NCI-H1092 treated with DMSO at 0.1 percent for 48 hours (cell line): ENCODE measurements around the gene PSMA2.

ENCODE experiments used
- DNase-seq: peaks from one replicate; lab custom pipeline; 2025; lab: John Stamatoyannopoulos, UW

The PSMA2 gene

GRCh38 chr7:42931834-42932651 is at the start of gene PSMA2, which contains the start of gene MRPL32:
PSMA2 (minus strand) TSS chr7:42932174; CDS start chr7:42932158, 16 bp downstream.
MRPL32 (plus strand) TSS chr7:42932376; CDS start chr7:42932387, 11 bp downstream.
- DNase-seq = peak; percentile 99

DNA sequence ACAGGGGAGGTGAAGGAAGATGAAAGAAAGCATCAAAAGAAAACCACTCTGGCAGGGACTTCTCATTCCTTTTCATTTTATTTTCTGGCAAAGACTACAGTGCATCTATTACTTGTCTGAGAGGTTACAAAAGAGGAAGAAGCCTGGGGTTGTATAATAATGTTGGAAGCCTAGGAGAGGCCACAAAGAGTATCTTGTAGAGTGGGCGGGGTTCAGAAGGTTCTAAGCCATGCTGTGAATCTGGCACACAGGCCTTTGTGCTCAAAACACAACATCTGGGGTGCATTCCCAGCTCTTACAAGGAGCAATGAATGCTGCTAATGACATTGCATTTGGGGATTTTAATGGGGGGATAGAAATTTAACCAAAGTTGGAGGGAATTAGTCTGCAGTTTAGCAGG is 49.6 kb upstream of the PSMA2 start:
- DNase-seq = no peak

- no peak for DNase-seq
Measured at GRCh38 chr7:42980514-42980913, 48.5 kb upstream of the PSMA2 start.

GRCh38 chr7:42980084-42980483 is 48.1 kb upstream of the PSMA2 start:
- DNase-seq = no peak

DNA sequence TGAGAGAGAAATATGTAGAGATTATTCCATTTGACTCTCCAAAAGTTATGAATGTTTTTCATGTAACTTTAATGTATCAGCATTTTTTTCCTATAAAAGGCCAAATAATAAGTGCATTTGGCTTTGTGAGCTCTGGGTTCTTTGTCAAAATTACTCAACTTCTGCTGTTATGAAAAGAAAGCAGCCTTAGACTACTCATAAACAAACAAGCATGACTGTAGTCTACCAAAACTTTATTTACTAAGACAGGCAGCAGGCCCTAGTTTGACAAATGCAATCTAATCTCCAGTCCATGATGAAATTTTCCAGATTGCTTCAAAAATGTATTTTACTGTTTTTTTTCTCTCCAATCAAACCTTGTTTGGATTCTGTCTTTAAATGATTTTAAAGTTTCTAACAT is 46.5 kb upstream of the PSMA2 start:
- DNase-seq = no peak

DNA sequence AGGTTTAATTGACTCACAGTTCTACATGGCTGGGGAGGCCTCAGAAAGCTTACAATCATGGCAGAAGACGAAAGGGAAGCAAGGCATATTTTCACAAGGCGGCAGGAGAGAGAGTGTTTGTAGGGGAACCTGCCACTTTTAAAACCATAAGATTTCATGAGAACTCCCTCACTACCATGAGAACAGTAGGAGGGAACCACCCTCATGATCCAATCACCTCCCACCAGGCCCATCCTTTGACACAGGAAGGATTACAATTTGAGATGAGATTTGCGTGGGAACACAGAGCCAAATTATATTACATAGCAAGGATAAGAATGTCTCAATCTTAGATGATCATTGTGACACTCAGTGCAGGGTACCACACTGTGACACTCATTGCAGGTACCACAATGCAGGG is 44.4 kb upstream of the PSMA2 start:
- no peak for DNase-seq

DNA sequence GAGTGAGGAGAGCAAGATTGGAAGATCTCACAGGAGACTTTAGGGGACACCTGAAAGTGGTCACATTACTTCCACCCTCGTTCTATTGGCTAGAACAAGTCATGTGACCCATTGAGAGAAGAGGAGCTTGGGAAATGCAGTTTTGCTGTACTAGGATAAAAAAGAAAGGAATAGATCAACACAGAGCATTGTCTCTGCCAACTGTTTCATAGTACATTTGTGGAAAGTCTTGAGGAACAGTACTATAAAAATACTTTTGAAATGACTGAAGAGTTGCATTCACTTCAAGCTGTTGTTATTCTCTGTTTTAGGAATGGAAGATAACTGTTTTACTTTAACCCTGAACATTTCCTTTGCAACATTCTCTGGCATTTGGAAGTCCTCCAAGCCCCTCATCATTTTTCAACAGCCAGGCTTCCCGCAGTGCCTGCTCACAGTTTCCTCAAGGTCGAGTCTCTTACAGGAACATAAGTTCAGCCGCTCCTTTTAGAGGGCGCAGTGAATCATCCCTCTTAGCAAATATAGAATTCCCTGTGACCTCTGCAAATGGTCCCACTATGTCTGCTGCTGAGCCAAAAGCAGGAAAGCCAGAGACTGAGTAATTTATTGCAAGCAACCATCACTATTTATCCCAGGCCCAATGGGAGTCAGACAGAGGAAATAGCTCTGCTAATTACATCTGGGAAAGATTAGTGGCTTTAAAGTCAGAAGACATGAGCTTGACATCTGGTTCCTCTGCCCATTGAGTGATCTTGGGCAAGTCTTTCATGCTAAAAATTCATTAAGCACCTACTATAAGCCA is 40.9 kb upstream of the PSMA2 start:
- no peak for DNase-seq

- no peak for DNase-seq
Measured at GRCh38 chr7:42967391-42967790, 35.4 kb upstream of the PSMA2 start.

DNA sequence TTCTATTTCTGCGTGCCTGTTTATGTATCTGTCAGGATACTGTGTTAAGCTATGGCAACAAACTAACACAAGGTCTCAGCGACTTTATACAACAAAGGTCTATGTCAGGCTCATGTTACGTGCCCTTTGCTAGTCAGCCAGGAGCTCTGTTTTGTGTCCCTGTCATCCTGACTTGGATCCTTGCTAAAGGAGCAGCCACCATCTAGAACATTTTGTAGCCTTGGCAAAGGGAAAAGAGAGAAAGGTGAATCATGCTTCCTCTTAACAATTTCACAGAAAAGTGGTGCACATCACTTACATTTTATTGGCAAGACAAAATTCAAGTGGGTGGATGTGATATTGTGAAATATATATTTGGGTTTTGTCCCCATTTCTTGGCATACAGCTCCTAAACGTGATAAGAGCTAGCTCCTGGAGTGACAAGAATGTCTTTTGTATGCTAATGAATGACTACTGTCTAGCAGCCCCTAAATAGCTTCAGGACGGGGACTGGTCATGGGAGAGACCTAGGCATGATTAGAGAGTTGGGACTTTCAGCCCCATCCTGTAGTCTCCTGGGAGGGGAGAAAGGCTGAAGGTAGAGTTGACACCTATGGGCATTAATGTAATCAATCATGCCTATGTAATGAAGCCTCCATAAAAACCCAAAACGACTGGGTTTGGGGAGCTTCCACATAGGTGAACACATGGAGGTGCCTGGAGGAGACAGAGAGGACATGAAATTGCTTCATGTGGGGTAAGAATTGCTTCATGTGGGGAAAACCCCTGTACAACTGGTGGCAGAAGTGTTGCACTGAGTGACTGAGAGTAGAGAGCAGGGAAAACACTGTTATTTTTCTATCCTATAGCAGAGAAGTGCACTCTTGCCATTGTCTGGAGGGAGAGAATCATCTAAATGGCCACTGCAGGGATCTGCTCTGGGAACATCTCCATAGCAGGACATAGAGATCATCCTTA is 33.2 kb upstream of the PSMA2 start:
- DNase-seq = no peak

GRCh38 chr7:42964293-42964692 is 32.3 kb upstream of the PSMA2 start:
- no peak for DNase-seq

- no peak for DNase-seq
Measured at GRCh38 chr7:42961170-42961569, 29.2 kb upstream of the PSMA2 start.

GRCh38 chr7:42960762-42961161 is 28.8 kb upstream of the PSMA2 start:
- DNase-seq = no peak

- no peak for DNase-seq
Measured at GRCh38 chr7:42959549-42959948, 27.6 kb upstream of the PSMA2 start.

GRCh38 chr7:42956062-42956461 is 24.1 kb upstream of the PSMA2 start:
- no peak for DNase-seq

DNA sequence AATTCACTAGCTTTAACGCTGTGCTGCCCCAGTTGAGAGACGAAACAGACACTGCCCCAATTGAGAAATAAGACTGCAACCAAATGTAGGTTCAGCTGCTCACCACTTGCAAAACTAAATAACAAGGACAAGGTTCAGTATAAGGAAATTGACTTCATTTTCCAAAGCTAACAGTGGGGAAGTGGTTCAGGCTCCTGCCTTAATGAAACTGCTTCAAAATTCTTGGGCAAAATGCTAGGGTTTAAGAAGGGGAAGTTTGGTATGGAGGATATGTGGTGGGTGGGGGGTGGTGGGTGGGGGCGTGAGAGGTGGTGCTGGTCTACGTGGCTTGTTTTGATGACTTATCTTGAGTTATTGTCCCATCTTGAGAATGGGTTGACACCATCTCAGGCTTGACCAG is 22.0 kb upstream of the PSMA2 start:
- no peak for DNase-seq

- DNase-seq = no peak
Measured at GRCh38 chr7:42952328-42952727, 20.4 kb upstream of the PSMA2 start.

GRCh38 chr7:42950417-42950816 is 18.4 kb upstream of the PSMA2 start:
- no peak for DNase-seq

DNA sequence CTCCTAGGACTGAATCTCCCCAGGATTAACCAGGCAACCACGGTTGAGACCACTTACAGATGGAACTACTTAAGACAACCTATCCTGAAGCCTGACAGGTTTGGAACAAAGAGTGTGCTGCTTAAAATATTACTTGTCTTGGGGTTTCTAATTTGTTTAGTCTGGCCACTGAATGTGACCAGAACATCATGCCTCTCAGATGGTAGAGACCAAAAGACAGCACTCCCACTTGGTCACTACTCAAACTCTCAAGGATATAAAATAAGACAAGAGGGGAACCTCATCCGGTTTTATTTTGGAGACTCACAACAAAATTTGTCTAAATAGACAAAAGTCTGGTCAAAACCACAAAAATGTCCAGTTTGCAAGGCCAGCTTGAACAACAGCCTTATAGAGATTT is 15.5 kb upstream of the PSMA2 start:
- no peak for DNase-seq

GRCh38 chr7:42946627-42946950 is 14.6 kb upstream of the PSMA2 start:
- no peak for DNase-seq

- DNase-seq = no peak
Measured at GRCh38 chr7:42945821-42946626, 14.1 kb upstream of the PSMA2 start.
